Stomach (tissue), 9 donors: Measurements from ENCODE around the gene RIOX2. TPM values are rescaled to one million over a fixed set of nuclear protein-coding genes. Genes with fewer than 3 reads are reported as not detected.

Experiments
- DNase-seq, 2 donors: peaks; one replicate each; pipeline versions ENCODE4 v3.0.0 to v3.0.0-alpha.2; 2013 to 2019
- H3K27ac ChIP-seq, 5 donors: fragments of 200-600 bp in 4 of 5; sonication (generic) in 4 of 5; one replicate each; pipeline ENCODE4 v1.5.1; 2013 to 2019; ENCODE audit warnings: mild to moderate bottlenecking in 1 of 5, moderate library complexity in 1 of 5
- H3K27me3 ChIP-seq, 3 donors: fragments of 200-600 bp; sonication (generic); one replicate each; pipeline ENCODE4 v1.5.1; 2017 to 2019; ENCODE audit warnings: mixed run types in 1 of 3
- H3K36me3 ChIP-seq, 4 donors: fragments of 200-600 bp; sonication (generic); 1 replicate in 3 of 4; 2 replicates in 1 of 4; pipeline ENCODE4 v1.5.1; 2016 to 2019
- H3K4me1 ChIP-seq, 4 donors: fragments of 200-600 bp; sonication (generic); one replicate each; pipeline ENCODE4 v1.5.1; 2016 to 2019
- H3K4me3 ChIP-seq, 4 donors: fragments of 200-600 bp; sonication (generic) in 3 of 4; one replicate each; pipeline ENCODE4 v1.5.1; 2016 to 2019; ENCODE audit warnings: mild to moderate bottlenecking in 1 of 4
- H3K9me3 ChIP-seq, 4 donors: fragments of 200-600 bp; sonication (generic); one replicate each; pipeline ENCODE4 v1.5.1; 2016 to 2019
- EP300 ChIP-seq: sonication (generic); formaldehyde crosslinking; IDR thresholded peaks from one replicate; pipeline ENCODE4 v1.6.1; 2017; ENCODE audit warnings: antibody characterized with exemption
- POLR2A ChIP-seq, 4 donors: fragments of 450-650 bp; IDR thresholded peaks; one replicate each; pipeline ENCODE4 v1.6.1; 2016; ENCODE audit warnings: antibody characterized with exemption in 4 of 4, control low read depth in 2 of 4, mild to moderate bottlenecking in 1 of 4, moderate library complexity in 1 of 4
- POLR2AphosphoS5 ChIP-seq, 3 donors: sonication (generic); formaldehyde crosslinking; IDR thresholded peaks; one replicate each; pipeline ENCODE4 v1.6.1; 2016; ENCODE audit warnings: antibody characterized with exemption in 3 of 3
- WGBS, 5 donors: extraction: QIAGEN DNeasy Blood & Tissue Kit in 3 of 5; methylation state at CpG; one replicate each; pipeline versions ENCODE4 v1.1.5 to v1.1.7; 2013 to 2018; 5-methylcytosine and 5-hydroxymethylcytosine counted together
- intact Hi-C: fragments of 100-400 bp; cut with DNase I; formaldehyde crosslinking; loops from one replicate; pipeline ENCODE4 v1.15.1; 2023; ENCODE audit warnings: low total_unique reads
- polyA plus RNA-seq, 3 donors: library from polyadenylated mRNA; stranded (reverse); fragments of 200-250 nt; gene quantifications; one replicate each; pipeline ENCODE4 v1.2.3, GENCODE V29; 2013
- total RNA-seq, 5 donors: library from RNA; depleted of rRNA; stranded (reverse); fragments of >200 nt; gene quantifications; one replicate each; pipeline versions ENCODE4 v1.1.0 to v1.2.3, GENCODE V29; 2014 to 2016
- TF ChIP-seq, protein P1 (sequence below), 7 experiments: fragments of 450-650 bp in 4 of 7; fragments of 200-600 bp in 3 of 7; sonication (generic) in 3 of 7; IDR thresholded peaks; one replicate each; pipeline ENCODE4 v1.5.1; 2016 to 2019; ENCODE audit warnings: antibody characterized with exemption in 7 of 7, control low read depth in 2 of 7, mild to moderate bottlenecking in 1 of 7
- donor health status: healthy with polysubstance abuse.
- donor health status: Bipolar disorder and iron deficiency.
- donor health status: healthy.

The RIOX2 gene
- total and polyA plus RNA-seq, 8 donors = 0.58 to 28.1 (median 17.0) TPM

DNA sequence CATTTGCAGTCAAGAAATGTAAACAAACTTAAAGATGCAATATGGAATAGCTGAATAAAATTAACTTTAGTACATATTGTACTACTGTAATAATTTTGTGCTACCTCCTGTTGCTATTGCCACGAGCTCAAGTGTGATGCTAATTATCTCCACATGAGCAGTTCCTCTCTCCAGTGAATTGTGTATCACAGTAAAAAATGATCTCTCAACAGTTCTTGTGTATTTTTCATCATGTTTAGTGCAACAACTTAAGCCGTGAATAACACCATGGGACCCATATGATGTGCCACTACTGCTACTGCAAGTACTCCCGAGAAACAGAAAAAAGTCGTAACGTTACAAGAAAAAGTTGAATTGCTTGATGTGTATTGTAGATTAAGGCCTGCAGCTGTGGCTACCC is 12.4 kb downstream of the RIOX2 start:
- intact Hi-C loops = no loop called here
- no peak for TF ChIP-seq POLR2AphosphoS5 (IDR thresholded peaks at IDR 0.05)
- TF ChIP-seq POLR2A (IDR thresholded peaks at IDR 0.05) = no peak
- TF ChIP-seq EP300 = no peak
- Histone ChIP-seq H3K4me1 (peaks cover 14 to 47% (median 28%) of the 10 kb centered on the region in 4 donors), H3K36me3 (peaks cover 0 to 44% (median 30%) of the 10 kb centered on the region in 4 donors), H3K4me3 (no peak overlapping the region), H3K27ac (no peak overlapping the region), H3K9me3 (no peaks in the 10 kb centered on the region), H3K27me3 (no peaks in the 10 kb centered on the region)
- DNase-seq = no peak
- 85 to 91% (median 90%) methylated on average over 5 of the region's 5 CpGs for WGBS, 5 donors

GRCh38 chr3:97958796-97959195 is 13.4 kb downstream of the RIOX2 start:
- H3K27me3 ChIP-seq = no peaks in the 10 kb centered on the region
- peaks cover 5 to 51% (median 41%) of the 10 kb centered on the region in 4 donors for H3K36me3 ChIP-seq
- H3K27ac ChIP-seq = peak overlapping the region in 1 of 5 donors; percentile 28
- TF ChIP-seq EP300 (no peak), POLR2AphosphoS5 (IDR thresholded peaks at IDR 0.05) (no peak), POLR2A (IDR thresholded peaks at IDR 0.05) (no peak)
- TF ChIP-seq, protein P1, sequence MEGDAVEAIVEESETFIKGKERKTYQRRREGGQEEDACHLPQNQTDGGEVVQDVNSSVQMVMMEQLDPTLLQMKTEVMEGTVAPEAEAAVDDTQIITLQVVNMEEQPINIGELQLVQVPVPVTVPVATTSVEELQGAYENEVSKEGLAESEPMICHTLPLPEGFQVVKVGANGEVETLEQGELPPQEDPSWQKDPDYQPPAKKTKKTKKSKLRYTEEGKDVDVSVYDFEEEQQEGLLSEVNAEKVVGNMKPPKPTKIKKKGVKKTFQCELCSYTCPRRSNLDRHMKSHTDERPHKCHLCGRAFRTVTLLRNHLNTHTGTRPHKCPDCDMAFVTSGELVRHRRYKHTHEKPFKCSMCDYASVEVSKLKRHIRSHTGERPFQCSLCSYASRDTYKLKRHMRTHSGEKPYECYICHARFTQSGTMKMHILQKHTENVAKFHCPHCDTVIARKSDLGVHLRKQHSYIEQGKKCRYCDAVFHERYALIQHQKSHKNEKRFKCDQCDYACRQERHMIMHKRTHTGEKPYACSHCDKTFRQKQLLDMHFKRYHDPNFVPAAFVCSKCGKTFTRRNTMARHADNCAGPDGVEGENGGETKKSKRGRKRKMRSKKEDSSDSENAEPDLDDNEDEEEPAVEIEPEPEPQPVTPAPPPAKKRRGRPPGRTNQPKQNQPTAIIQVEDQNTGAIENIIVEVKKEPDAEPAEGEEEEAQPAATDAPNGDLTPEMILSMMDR (IDR thresholded peaks at IDR 0.05) = no peak
- intact Hi-C loops = no loop called here
- DNase-seq = no peak
- WGBS, 5 donors = 91 to 98% (median 96%) methylated on average over 8 to 9 of the region's 9 CpGs
- H3K4me1 ChIP-seq = peaks cover 9 to 45% (median 23%) of the 10 kb centered on the region in 4 donors
- H3K4me3 ChIP-seq = no peak overlapping the region
- no peaks in the 10 kb centered on the region for H3K9me3 ChIP-seq

GRCh38 chr3:97958396-97958795 is 13.8 kb downstream of the RIOX2 start:
- Histone ChIP-seq H3K36me3 (peaks cover 9 to 53% (median 44%) of the 10 kb centered on the region in 4 donors), H3K27ac (peak overlapping the region in 2 of 5 donors; percentile 28 to 45), H3K4me1 (peaks cover 9 to 41% (median 20%) of the 10 kb centered on the region in 4 donors), H3K4me3 (no peak overlapping the region), H3K27me3 (no peaks in the 10 kb centered on the region), H3K9me3 (no peaks in the 10 kb centered on the region)
- TF ChIP-seq, protein P1 (IDR thresholded peaks at IDR 0.05) = no peak
- TF ChIP-seq POLR2AphosphoS5 (IDR thresholded peaks at IDR 0.05) (no peak), EP300 (no peak), POLR2A (IDR thresholded peaks at IDR 0.05) (no peak)
- 79 to 94% (median 88%) methylated on average over 2 of the region's 2 CpGs for WGBS, 5 donors
- intact Hi-C loops = no loop called here
- DNase-seq = no peak

DNA sequence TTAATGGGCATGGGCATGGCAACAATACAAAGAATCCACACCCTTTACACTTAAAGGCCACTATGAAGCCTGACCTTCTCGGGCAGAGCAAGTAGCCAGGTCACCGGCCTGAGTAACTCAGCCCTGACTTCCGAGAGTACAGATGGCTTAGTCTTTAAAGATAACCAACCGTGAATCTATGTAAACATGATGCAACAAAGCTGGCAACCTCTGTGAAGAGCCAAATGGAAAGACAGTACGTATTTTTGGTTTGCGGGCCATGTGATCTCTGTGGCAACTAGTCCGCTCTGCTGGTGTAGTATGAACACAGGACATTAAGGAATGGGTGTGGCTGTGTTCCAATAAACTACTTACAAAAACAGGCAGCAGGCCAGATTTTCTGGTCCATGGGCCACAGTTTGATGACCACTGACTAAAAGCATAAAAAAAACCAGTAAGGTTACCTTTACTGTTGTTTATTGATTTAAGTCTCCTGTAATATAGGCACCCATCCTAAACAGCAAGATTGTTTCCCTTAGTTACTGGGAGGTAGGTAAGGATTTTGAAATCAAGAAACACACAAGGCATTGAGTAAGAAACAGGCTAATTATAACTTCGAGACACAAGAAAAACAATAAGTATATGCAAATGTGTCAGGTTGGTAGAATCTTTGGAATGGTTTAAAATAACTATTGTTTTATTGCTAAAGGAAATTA is 14.5 kb downstream of the RIOX2 start:
- Histone ChIP-seq H3K9me3 (no peaks in the 10 kb centered on the region), H3K4me3 (no peak overlapping the region), H3K27ac (peak overlapping the region in 2 of 5 donors; percentile 28 to 45), H3K4me1 (peaks cover 9 to 35% (median 15%) of the 10 kb centered on the region in 4 donors), H3K36me3 (peaks cover 9 to 59% (median 50%) of the 10 kb centered on the region in 4 donors), H3K27me3 (no peaks in the 10 kb centered on the region)
- TF ChIP-seq POLR2AphosphoS5 (IDR thresholded peaks at IDR 0.05) = peak in 2 of 3 donors; percentile 8 to 55
- no peak for TF ChIP-seq POLR2A (IDR thresholded peaks at IDR 0.05)
- 66 to 79% (median 73%) methylated on average over 8 of the region's 8 CpGs for WGBS, 5 donors
- no peak for DNase-seq
- intact Hi-C loops = no loop called here

DNA sequence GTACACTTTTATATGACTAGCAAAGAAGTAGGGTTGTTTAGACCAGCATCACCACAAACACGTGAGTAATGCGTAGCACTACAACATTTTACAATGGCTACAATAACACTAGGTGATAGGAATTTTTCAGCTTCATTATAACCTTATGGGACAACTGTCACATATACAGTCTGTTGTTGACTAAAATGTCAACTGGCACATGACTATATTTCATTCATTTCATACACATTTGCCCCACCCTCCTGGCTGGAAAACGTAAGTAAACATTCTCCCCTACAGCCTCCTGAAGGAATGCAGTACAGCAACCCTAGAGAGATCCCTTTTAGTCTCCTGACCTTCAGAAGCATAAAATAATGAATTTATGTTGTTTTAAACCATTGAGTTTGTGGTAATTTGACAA is 16.2 kb downstream of the RIOX2 start:
- H3K4me1 ChIP-seq = peaks cover 9 to 19% (median 13%) of the 10 kb centered on the region in 4 donors
- no peak overlapping the region for H3K27ac ChIP-seq
- no peaks in the 10 kb centered on the region for H3K27me3 ChIP-seq
- TF ChIP-seq, protein P1 (IDR thresholded peaks at IDR 0.05) = no peak
- TF ChIP-seq POLR2A (IDR thresholded peaks at IDR 0.05) = no peak
- no peak for TF ChIP-seq POLR2AphosphoS5 (IDR thresholded peaks at IDR 0.05)
- TF ChIP-seq EP300 = no peak
- intact Hi-C loops = no loop called here
- no peak overlapping the region for H3K4me3 ChIP-seq
- H3K36me3 ChIP-seq = peaks cover 12 to 70% (median 65%) of the 10 kb centered on the region in 4 donors
- H3K9me3 ChIP-seq = no peaks in the 10 kb centered on the region
- 65 to 76% (median 69%) methylated on average over 3 of the region's 3 CpGs for WGBS, 5 donors
- peak in 1 of 2 donors; percentile 71 for DNase-seq
